ENCODE data around the gene FAM50B.

DNA sequence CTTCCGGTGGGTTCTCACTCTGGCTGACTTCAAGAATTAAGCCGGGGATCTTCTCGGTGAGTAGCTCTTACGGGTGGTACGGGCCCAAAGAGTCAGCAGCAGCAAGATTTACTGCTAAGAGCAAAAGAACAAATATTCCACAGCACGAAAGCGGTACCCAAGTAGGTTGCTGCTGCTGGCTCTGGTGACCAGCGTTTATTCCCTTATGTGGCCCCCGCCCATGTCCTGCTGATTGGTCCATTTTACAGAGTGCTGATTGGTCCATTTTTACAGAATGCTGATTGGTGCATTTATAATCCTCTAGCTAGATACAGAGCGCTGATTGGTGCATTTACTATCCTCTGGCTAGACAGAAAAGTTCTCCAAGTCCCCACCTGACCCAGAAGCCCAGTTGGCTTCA lies 44.3 kb downstream of the FAM50B start:
- no peak for TF ChIP-seq POLR2A (IDR thresholded peaks at IDR 0.05)
- TF ChIP-seq, protein P1, sequence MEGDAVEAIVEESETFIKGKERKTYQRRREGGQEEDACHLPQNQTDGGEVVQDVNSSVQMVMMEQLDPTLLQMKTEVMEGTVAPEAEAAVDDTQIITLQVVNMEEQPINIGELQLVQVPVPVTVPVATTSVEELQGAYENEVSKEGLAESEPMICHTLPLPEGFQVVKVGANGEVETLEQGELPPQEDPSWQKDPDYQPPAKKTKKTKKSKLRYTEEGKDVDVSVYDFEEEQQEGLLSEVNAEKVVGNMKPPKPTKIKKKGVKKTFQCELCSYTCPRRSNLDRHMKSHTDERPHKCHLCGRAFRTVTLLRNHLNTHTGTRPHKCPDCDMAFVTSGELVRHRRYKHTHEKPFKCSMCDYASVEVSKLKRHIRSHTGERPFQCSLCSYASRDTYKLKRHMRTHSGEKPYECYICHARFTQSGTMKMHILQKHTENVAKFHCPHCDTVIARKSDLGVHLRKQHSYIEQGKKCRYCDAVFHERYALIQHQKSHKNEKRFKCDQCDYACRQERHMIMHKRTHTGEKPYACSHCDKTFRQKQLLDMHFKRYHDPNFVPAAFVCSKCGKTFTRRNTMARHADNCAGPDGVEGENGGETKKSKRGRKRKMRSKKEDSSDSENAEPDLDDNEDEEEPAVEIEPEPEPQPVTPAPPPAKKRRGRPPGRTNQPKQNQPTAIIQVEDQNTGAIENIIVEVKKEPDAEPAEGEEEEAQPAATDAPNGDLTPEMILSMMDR (IDR thresholded peaks at IDR 0.05 in 4 of 5, conservative IDR thresholded peaks at IDR 0.05 in 1 of 5), result no peak

All from gastrocnemius medialis (tissue), 4 donors.